ENCODE results near the gene OR52A5. TPM values are rescaled to one million over a fixed set of nuclear protein-coding genes. Genes with fewer than 3 reads are reported as not detected.

OR52A5 gene
- total and polyA plus RNA-seq, 3 experiments from 2014 or later, result not detected

GRCh38 chr11:5124891-5125620, 13.1 kb downstream of the OR52A5 start:
- Mint-ChIP-seq H3K4me3 (no peak overlapping the region), H3K36me3 (no peaks in the 10 kb centered on the region), H3K9me3 (no peaks in the 10 kb centered on the region), H3K4me1 (no peaks in the 10 kb centered on the region), H3K27ac (no peak overlapping the region), H3K27me3 (peaks cover 0 to 18% of the 10 kb centered on the region in 2 donors)
- ChIA-PET CTCF (interaction anchor here (1.8 kb wide), 1 partner anchor 684 kb away, joined by 4 read pairs; no protein-coding TSS in a partner anchor), POLR2A (no interaction called here)
- no peaks in the 10 kb centered on the region for H3K9me3 ChIP-seq (ENCODE audit: low read length)
- H3K4me1 ChIP-seq (ENCODE audit: insufficient read depth, low read length), result no peaks in the 10 kb centered on the region
- H3K4me3 ChIP-seq (ENCODE audit: low read length), result no peak overlapping the region
- H3K27me3 ChIP-seq (ENCODE audit: insufficient read depth, low read length, poor library complexity, severe bottlenecking), result no peaks in the 10 kb centered on the region
- no peak for DNase-seq
- no peaks in the 10 kb centered on the region for H3K36me3 ChIP-seq (ENCODE audit: insufficient read depth, low read length)
- H3K27ac ChIP-seq (ENCODE audit: low read depth, low read length), result no peak overlapping the region

GRCh38 chr11:5123802-5124521, 14.2 kb downstream of the OR52A5 start:
- H3K27ac Mint-ChIP-seq, result no peak overlapping the region
- H3K4me3 Mint-ChIP-seq, result no peak overlapping the region
- Histone ChIP-seq H3K9me3 (ENCODE audit: low read length) (no peaks in the 10 kb centered on the region), H3K27me3 (ENCODE audit: insufficient read depth, low read length, poor library complexity, severe bottlenecking) (no peaks in the 10 kb centered on the region), H3K4me1 (ENCODE audit: insufficient read depth, low read length) (no peaks in the 10 kb centered on the region), H3K4me3 (ENCODE audit: low read length) (no peak overlapping the region), H3K27ac (ENCODE audit: low read depth, low read length) (no peak overlapping the region), H3K36me3 (ENCODE audit: insufficient read depth, low read length) (no peaks in the 10 kb centered on the region)
- POLR2A ChIA-PET, result no interaction called here
- no peaks in the 10 kb centered on the region for H3K36me3 Mint-ChIP-seq
- H3K27me3 Mint-ChIP-seq, result peaks cover 0 to 22% of the 10 kb centered on the region in 2 donors
- peak in 4 of 5 donors; percentile 1 to 49 (median 15) for DNase-seq
- no peaks in the 10 kb centered on the region for H3K4me1 Mint-ChIP-seq
- no peaks in the 10 kb centered on the region for H3K9me3 Mint-ChIP-seq
- CTCF ChIA-PET, result no interaction called here

GRCh38 chr11:5118893-5119292, 19.3 kb downstream of the OR52A5 start:
- Histone ChIP-seq H3K4me3 (ENCODE audit: low read length) (no peak overlapping the region), H3K36me3 (ENCODE audit: insufficient read depth, low read length) (no peaks in the 10 kb centered on the region), H3K4me1 (ENCODE audit: insufficient read depth, low read length) (no peaks in the 10 kb centered on the region), H3K27me3 (ENCODE audit: insufficient read depth, low read length, poor library complexity, severe bottlenecking) (no peaks in the 10 kb centered on the region), H3K9me3 (ENCODE audit: low read length) (no peaks in the 10 kb centered on the region), H3K27ac (ENCODE audit: low read depth, low read length) (no peak overlapping the region)
- H3K36me3 Mint-ChIP-seq, result no peaks in the 10 kb centered on the region
- H3K4me1 Mint-ChIP-seq, result no peaks in the 10 kb centered on the region
- ChIA-PET CTCF (no interaction called here), POLR2A (no interaction called here)
- H3K27ac Mint-ChIP-seq, result no peak overlapping the region
- no peak for DNase-seq
- H3K9me3 Mint-ChIP-seq, result peaks cover 0 to 4% (median 0%) of the 10 kb centered on the region in 5 donors
- peaks cover 2 to 35% of the 10 kb centered on the region in 2 donors for H3K27me3 Mint-ChIP-seq
- H3K4me3 Mint-ChIP-seq, result no peak overlapping the region

GRCh38 chr11:5117588-5117987, 20.6 kb downstream of the OR52A5 start:
- Mint-ChIP-seq H3K36me3 (no peaks in the 10 kb centered on the region), H3K27ac (no peak overlapping the region), H3K4me3 (no peak overlapping the region), H3K4me1 (no peaks in the 10 kb centered on the region), H3K27me3 (peaks cover 2 to 22% of the 10 kb centered on the region in 2 donors), H3K9me3 (peaks cover 0 to 4% (median 0%) of the 10 kb centered on the region in 5 donors)
- ChIA-PET CTCF (no interaction called here), POLR2A (no interaction called here)
- H3K27ac ChIP-seq (ENCODE audit: low read depth, low read length), result no peak overlapping the region
- DNase-seq, result no peak
- H3K9me3 ChIP-seq (ENCODE audit: low read length), result no peaks in the 10 kb centered on the region
- H3K4me1 ChIP-seq (ENCODE audit: insufficient read depth, low read length), result no peaks in the 10 kb centered on the region
- H3K36me3 ChIP-seq (ENCODE audit: insufficient read depth, low read length), result no peaks in the 10 kb centered on the region
- H3K4me3 ChIP-seq (ENCODE audit: low read length), result no peak overlapping the region
- H3K27me3 ChIP-seq (ENCODE audit: insufficient read depth, low read length, poor library complexity, severe bottlenecking), result no peaks in the 10 kb centered on the region

- no peak overlapping the region for H3K4me3 Mint-ChIP-seq
- peaks cover 2 to 21% of the 10 kb centered on the region in 2 donors for H3K27me3 Mint-ChIP-seq
- no peak overlapping the region for H3K27ac Mint-ChIP-seq
- H3K4me1 Mint-ChIP-seq, result no peaks in the 10 kb centered on the region
- DNase-seq, result no peak
- CTCF ChIA-PET, result no interaction called here
- H3K9me3 ChIP-seq (ENCODE audit: low read length), result no peaks in the 10 kb centered on the region
- no peak overlapping the region for H3K27ac ChIP-seq (ENCODE audit: low read depth, low read length)
- no peaks in the 10 kb centered on the region for H3K4me1 ChIP-seq (ENCODE audit: insufficient read depth, low read length)
- POLR2A ChIA-PET, result no interaction called here
- peaks cover 0 to 4% (median 0%) of the 10 kb centered on the region in 5 donors for H3K9me3 Mint-ChIP-seq
- H3K27me3 ChIP-seq (ENCODE audit: insufficient read depth, low read length, poor library complexity, severe bottlenecking), result no peaks in the 10 kb centered on the region
- H3K36me3 Mint-ChIP-seq, result no peaks in the 10 kb centered on the region
- no peak overlapping the region for H3K4me3 ChIP-seq (ENCODE audit: low read length)
- no peaks in the 10 kb centered on the region for H3K36me3 ChIP-seq (ENCODE audit: insufficient read depth, low read length)
These were observed 22.8 kb downstream of the OR52A5 start for GRCh38 chr11:5115339-5115738.

DNA sequence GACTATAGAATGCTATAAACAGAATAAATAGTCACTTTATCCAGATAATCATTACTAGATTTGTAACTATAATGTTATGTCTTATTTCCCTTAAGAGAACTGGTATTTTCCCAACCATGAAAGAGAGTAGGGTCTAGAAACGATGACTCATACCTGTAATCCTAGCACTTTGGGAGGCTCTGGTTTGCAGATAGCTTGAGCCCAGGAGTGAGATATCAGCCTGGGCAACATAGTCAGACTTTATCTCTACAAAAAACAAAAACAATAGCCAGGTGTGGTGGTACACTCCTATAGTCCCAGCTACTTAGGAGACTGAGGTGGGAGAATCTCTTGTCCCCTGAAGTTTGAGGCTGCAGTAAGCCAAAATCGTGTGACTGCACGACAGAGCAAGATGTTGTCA, 30.9 kb downstream of the OR52A5 start:
- Mint-ChIP-seq H3K27me3 (no peaks in the 10 kb centered on the region), H3K4me1 (no peaks in the 10 kb centered on the region), H3K9me3 (peaks cover 0 to 2% (median 0%) of the 10 kb centered on the region in 5 donors), H3K4me3 (no peak overlapping the region), H3K27ac (no peak overlapping the region), H3K36me3 (no peaks in the 10 kb centered on the region)
- no peak overlapping the region for H3K27ac ChIP-seq (ENCODE audit: low read depth, low read length)
- CTCF ChIA-PET, result no interaction called here
- POLR2A ChIA-PET, result no interaction called here
- no peak overlapping the region for H3K4me3 ChIP-seq (ENCODE audit: low read length)
- H3K36me3 ChIP-seq (ENCODE audit: insufficient read depth, low read length), result no peaks in the 10 kb centered on the region
- no peaks in the 10 kb centered on the region for H3K9me3 ChIP-seq (ENCODE audit: low read length)
- no peaks in the 10 kb centered on the region for H3K4me1 ChIP-seq (ENCODE audit: insufficient read depth, low read length)
- no peaks in the 10 kb centered on the region for H3K27me3 ChIP-seq (ENCODE audit: insufficient read depth, low read length, poor library complexity, severe bottlenecking)
- DNase-seq, result no peak

GRCh38 chr11:5103066-5103465, 35.1 kb downstream of the OR52A5 start:
- Histone ChIP-seq H3K27me3 (ENCODE audit: insufficient read depth, low read length, poor library complexity, severe bottlenecking) (no peaks in the 10 kb centered on the region), H3K4me3 (ENCODE audit: low read length) (no peak overlapping the region), H3K36me3 (ENCODE audit: insufficient read depth, low read length) (no peaks in the 10 kb centered on the region), H3K9me3 (ENCODE audit: low read length) (no peaks in the 10 kb centered on the region), H3K4me1 (ENCODE audit: insufficient read depth, low read length) (no peaks in the 10 kb centered on the region), H3K27ac (ENCODE audit: low read depth, low read length) (no peak overlapping the region)
- H3K4me3 Mint-ChIP-seq, result no peak overlapping the region
- no peaks in the 10 kb centered on the region for H3K4me1 Mint-ChIP-seq
- no peak for DNase-seq
- peaks cover 0 to 2% (median 0%) of the 10 kb centered on the region in 5 donors for H3K9me3 Mint-ChIP-seq
- peaks cover 3 to 6% of the 10 kb centered on the region in 2 donors for H3K27me3 Mint-ChIP-seq
- H3K36me3 Mint-ChIP-seq, result no peaks in the 10 kb centered on the region
- no peak overlapping the region for H3K27ac Mint-ChIP-seq
- CTCF ChIA-PET, result no interaction called here
- POLR2A ChIA-PET, result no interaction called here

GRCh38 chr11:5102246-5102645, 35.9 kb downstream of the OR52A5 start:
- Histone ChIP-seq H3K4me1 (ENCODE audit: insufficient read depth, low read length) (no peaks in the 10 kb centered on the region), H3K36me3 (ENCODE audit: insufficient read depth, low read length) (no peaks in the 10 kb centered on the region), H3K27ac (ENCODE audit: low read depth, low read length) (no peak overlapping the region), H3K4me3 (ENCODE audit: low read length) (no peak overlapping the region), H3K9me3 (ENCODE audit: low read length) (no peaks in the 10 kb centered on the region), H3K27me3 (ENCODE audit: insufficient read depth, low read length, poor library complexity, severe bottlenecking) (no peaks in the 10 kb centered on the region)
- ChIA-PET POLR2A (no interaction called here), CTCF (no interaction called here)
- H3K36me3 Mint-ChIP-seq, result no peaks in the 10 kb centered on the region
- H3K4me1 Mint-ChIP-seq, result no peaks in the 10 kb centered on the region
- peaks cover 3 to 6% of the 10 kb centered on the region in 2 donors for H3K27me3 Mint-ChIP-seq
- H3K9me3 Mint-ChIP-seq, result peaks cover 0 to 2% (median 0%) of the 10 kb centered on the region in 5 donors
- H3K4me3 Mint-ChIP-seq, result no peak overlapping the region
- no peak overlapping the region for H3K27ac Mint-ChIP-seq
- no peak for DNase-seq

Measured in CD8-positive, alpha-beta memory T cell (primary cell).